GOT3 (cell line): ENCODE results near the gene EIF4E1B.

Experiments used
- DNase-seq: peaks from one replicate; lab custom pipeline; 2025; ENCODE audit warnings: mixed read lengths; lab: John Stamatoyannopoulos, UW

EIF4E1B gene

GRCh38 chr5:176664479-176664878, 34.0 kb downstream of the EIF4E1B start:
- DNase-seq: no peak

GRCh38 chr5:176664886-176665285, 34.4 kb downstream of the EIF4E1B start:
- DNase-seq: no peak

- no peak for DNase-seq
Measured at GRCh38 chr5:176665517-176665916, 35.0 kb downstream of the EIF4E1B start.

GRCh38 chr5:176667637-176668036, 37.2 kb downstream of the EIF4E1B start:
- DNase-seq: no peak

- DNase-seq: no peak
Measured at GRCh38 chr5:176670449-176670848, 40.0 kb downstream of the EIF4E1B start.

- no peak for DNase-seq
Measured at GRCh38 chr5:176671399-176671798, 40.9 kb downstream of the EIF4E1B start.

GRCh38 chr5:176671890-176672747, 41.6 kb downstream of the EIF4E1B start:
- no peak for DNase-seq

- no peak for DNase-seq
Measured at GRCh38 chr5:176673651-176674583, 43.4 kb downstream of the EIF4E1B start.

GRCh38 chr5:176674799-176675198, 44.3 kb downstream of the EIF4E1B start:
- DNase-seq: no peak

- no peak for DNase-seq
Measured at GRCh38 chr5:176675676-176676360, 45.3 kb downstream of the EIF4E1B start.

- no peak for DNase-seq
Measured at GRCh38 chr5:176676361-176676824, 45.9 kb downstream of the EIF4E1B start.

GRCh38 chr5:176677209-176677939, 46.9 kb downstream of the EIF4E1B start:
- DNase-seq: no peak

- no peak for DNase-seq
Measured at GRCh38 chr5:176678584-176678983, 48.1 kb downstream of the EIF4E1B start.

- DNase-seq: no peak
Measured at GRCh38 chr5:176679365-176680225, 49.1 kb downstream of the EIF4E1B start.

GRCh38 chr5:176680226-176680563, 49.7 kb downstream of the EIF4E1B start:
- DNase-seq: no peak

- DNase-seq: no peak
Measured at GRCh38 chr5:176682016-176682531, 51.6 kb downstream of the EIF4E1B start.

GRCh38 chr5:176685010-176685409, 54.5 kb downstream of the EIF4E1B start:
- DNase-seq: no peak

- no peak for DNase-seq
Measured at GRCh38 chr5:176687247-176687646, 56.8 kb downstream of the EIF4E1B start.

GRCh38 chr5:176687881-176688280, 57.4 kb downstream of the EIF4E1B start:
- DNase-seq: no peak

- DNase-seq: no peak
Measured at GRCh38 chr5:176690911-176691310, 60.4 kb downstream of the EIF4E1B start.
